NCI-H1436 (cell line): ENCODE data around the gene TMTC1.
A peak's percentile ranks its signal among the peaks of the same experiment; 100 is the strongest.

Experiments
- DNase-seq: peaks from one replicate; lab custom pipeline; 2025; lab: John Stamatoyannopoulos, UW

Gene TMTC1

DNA sequence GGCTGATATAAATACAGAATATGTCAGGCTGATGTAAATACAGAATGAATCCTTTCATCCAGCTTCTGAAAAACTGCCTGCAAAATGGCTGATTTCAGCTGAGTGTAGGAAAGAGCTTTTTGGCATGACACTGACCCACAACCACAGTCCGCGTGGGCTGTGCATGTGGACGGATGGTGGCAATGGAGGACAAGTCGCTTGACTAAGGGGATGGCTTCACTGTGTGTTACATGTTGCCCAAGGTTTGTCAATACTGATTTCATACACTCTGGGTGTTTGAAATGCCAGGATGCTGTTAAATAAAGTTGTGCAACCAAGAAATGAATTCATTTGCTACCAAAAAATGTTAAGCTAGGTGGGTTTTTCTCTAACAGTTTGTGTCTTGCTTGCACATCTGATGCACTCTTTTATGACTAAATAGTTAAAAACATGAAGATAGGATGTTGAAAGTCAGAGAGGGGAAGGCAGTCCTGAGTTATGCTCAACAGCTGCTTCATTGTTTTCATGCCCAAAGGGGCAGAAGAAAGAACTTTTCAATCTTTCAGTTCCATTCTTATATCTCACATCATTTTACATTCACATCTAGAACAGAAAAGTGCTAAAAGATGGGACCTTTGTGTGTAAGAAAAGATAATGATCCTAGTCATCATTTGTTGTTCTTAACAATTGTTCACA lies 249.8 kb downstream of the TMTC1 start:
- no peak for DNase-seq

DNA sequence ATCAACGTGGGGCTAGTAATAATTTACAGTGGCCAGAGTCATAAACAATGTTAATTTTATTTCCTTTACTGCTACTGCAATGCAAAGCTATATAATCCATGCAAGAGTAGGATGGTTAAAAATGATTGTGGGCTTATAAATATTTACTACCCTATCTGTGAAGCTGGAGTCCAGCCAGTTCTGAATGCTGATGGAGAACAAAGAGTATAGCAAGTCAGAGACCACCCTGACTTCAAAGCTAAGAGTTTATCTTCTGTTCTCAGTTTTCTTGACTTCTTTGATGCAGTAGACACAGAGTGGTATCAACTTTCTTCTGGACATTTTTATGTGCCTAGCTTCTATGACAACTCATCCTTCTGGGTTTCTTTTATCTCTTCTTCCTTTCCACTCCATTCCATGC lies 252.3 kb downstream of the TMTC1 start:
- no peak for DNase-seq

DNA sequence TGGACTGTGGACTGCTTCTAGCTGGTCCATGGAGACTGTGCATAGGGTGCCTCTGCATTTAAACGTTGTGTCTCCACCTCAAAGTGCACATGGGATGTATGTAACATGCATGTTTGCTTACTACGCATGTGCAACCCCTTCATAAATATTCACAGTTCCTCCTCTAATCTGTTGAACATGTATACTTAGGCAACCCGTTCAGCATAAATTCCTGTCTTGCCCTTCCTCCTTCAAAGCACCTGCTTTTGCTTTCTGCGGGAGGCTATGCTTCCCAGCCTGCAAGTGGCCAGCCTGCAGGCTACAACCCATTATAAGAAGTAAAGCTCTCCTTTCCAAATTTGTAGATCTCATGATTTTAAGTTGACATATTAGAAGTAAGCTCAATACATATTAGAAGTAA lies 253.3 kb downstream of the TMTC1 start:
- DNase-seq, result no peak

DNA sequence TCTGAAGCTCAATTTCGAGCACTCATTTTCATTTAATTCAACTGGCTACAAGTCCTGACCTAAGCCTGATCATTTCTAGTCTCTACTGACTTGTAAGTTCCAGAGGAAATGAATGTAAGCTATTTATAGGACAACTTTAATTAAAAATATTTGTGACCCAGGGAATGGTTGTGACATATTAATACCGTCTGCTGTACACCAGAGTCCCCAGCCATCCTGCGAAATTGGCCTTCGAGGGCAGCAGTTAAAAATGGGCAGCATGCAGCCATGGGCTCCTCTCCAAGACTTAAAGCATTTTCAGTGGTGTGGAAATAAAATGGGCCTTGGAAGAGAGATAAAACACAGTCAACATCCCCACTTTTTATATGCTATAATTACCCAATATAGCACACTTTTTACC lies 255.6 kb downstream of the TMTC1 start:
- no peak for DNase-seq

DNA sequence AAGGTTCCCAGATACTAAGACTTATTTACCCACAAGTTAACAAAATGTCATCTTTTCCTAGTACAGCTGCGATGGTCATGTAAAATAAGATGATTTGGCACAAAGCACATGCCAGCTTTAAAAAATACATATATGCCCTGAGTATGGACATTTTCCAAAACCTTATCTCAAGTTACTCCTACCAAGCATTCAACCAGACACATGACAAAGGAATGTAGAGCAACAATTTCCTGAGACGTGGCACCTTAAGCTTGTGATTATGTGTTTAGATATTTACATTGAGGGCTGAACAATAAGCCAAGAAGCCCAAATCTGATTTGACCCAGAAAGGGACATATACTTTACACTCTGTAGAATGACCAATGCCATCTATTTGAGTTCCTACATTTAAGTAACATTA lies 261.8 kb downstream of the TMTC1 start:
- no peak for DNase-seq

DNA sequence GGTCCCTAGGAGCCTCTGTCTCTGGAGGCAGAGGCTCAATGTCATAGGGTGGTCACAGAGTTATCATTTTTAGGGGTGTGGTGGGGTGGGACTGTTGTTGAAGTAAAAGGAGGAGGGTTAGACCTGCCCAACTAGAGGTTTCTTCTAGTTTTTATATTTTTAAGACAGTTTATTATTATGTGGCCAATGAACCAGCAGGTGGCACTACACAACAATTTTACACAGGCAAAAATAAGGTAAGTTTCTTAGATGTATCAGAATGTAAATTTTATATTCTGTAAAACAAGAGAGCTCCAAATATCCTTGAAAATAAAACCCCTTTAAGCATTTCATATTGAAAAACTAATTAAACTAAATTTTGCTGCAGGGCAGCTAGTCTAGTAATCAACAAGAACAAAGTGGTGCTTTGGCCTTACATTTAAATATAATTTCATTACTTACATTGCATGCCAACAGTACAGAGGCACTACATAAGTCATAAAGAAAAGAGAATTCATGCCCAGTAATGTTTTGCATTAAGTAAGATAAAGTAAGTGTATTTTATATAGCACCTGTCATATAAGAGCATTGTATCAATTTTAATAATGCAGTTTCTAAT lies 264.1 kb downstream of the TMTC1 start:
- DNase-seq, result peak; percentile 4

DNA sequence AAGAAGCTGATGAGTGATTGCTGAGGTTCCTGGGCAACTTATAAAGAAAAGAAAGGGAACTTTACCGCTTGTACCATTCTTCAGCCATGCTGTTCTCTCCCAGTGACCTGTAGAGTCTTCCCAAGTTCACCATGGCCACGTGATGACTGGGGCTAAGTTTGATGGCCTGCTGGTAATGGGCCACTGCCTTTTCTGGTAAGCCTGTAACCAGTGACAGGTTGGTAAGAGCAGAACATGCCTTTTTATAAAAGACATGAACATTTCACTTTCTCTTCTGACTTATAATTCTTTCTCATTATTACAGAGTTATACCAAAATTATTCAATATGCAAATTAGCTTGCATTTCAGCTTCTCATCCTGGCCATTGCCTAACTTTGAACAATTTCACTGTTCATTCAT lies 265.3 kb downstream of the TMTC1 start:
- no peak for DNase-seq

DNA sequence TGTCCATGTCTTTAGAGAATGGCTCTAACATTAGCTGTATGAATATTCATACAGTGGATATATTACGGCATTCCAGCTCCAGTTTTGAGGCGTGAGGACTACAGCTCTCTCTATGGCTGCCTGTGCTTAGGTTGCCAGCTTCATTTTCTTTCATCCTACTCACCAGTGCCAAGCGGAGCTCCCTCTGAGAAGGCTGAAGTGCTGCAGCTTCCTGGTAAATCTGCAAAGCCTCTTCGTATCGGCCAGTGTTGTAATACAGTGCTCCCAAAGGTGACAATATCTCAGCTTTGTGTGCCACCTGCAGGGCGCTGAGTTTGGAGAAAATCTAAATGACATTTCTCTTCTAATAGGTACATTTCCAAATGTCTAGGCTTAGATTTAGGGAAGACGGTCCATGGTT lies 266.5 kb downstream of the TMTC1 start:
- no peak for DNase-seq

DNA sequence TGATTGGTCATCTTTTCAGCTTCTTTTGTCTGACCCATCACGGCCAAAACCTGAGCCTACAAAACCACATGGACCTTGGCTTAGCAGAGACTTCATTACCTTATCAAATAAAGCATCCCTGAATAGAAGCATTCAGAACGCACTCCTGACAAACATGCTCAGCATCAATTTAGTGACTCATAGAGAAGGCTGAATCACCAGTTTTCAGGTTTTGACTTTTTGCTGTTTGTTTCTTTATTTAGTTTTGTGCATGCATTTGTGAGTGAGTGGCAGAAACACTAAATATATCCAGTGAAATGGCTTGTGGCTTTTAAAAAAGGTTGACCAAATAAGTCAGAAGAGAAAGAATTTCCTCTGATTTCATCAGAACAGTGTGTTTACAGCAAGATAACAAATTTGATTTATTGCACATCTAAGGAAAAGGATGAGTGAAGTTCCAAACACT lies 267.3 kb downstream of the TMTC1 start:
- DNase-seq, result no peak

DNA sequence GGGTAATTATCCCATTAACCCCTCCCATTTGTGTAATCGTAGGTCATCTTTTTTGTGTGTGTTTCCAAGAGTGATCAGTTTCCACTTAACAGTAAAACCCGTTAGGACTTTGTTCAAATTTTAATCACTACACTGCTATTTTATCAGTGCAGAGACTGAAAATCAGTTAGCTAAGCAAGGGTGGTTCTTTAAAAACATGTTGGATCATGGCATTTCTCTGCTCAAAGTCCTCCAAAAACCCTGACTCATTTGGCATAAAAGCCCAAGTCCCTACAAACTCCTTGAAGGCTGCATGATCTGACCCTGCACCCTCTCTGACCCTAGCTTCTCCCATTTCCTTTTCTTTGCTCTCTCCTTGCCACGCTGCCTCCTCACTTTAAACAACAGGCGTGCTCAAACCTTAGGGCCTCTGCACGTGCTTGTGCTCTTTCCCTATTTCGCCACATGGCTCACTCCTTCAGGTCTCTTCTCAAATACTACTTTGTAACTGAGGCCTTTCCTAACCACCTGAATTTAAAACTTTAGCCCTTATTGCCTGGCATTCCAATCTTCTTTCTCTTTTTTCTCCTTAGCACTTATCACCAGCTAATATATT lies 273.1 kb downstream of the TMTC1 start:
- no peak for DNase-seq

DNA sequence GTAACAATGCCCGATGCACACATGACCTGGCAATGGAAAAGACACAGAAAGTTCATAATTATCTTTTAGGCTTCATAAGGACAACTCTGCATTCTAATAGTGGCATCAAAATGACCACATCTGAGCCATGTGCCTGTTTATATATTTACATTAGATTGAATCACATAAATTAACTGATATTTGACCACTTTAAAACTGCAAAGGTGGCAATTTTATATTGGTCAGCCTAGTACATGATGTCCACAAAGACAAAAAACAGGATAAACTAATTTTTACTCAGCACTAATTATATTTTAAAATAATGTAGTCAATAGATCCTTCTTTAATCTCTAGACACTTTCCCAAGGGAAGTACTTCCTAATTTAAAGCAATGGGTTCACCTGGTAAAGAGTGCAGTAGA lies 274.2 kb downstream of the TMTC1 start:
- DNase-seq, result no peak

DNA sequence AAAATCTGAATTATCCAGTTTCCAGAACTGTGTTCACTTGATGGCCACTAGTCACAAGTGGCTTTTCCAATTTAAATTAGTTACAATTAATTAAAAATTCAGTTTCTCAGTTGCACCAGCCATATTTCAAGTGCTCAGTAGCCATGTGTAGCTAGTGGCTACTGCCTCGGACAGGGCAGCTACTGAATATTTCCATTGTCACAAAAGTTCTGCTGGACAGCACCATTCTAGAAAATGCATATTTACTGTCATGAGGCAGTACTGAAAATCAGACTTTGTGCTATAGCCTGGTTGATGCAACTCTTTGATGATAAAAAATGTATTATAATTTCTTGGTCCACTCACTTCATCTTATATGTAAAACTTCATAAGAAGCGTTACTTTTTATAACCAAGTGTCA lies 274.8 kb downstream of the TMTC1 start:
- no peak for DNase-seq

DNA sequence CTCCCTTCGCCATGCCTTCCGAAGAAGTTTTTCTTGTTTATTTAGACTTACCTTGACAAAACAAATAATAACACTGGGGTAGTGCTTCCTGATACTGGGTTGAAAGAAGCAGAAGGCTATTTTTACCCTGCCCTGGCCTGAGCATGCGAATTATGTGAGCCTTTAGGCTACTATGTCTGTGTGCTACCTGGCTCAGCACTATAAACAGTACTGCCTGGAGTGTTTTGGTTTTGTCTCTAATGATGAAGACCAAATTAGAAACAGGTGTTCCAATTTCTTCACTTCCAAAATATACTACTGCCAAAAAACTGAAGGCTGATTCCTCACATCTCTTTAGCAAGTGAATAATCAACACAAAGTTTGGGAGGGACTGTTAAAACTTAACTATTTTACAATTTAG lies 278.6 kb downstream of the TMTC1 start:
- no peak for DNase-seq

DNA sequence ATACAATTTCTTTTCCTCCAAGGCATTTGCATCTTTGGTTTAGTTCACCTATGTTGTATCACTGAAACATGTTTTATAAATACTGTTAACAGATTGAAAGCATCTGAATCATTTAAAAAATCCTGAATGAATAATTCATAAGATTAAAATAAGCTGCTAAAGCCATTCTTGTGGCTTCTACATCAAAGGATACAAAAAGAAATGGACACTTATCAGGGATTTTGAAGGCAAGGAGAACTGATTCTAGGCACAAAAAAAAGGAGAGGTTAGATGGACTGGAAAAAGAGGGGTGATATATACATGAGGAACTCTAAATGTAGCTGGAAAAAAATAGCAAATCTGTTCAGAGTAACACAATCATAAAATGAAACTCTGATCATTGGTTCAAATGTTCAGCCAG lies 280.5 kb downstream of the TMTC1 start:
- DNase-seq, result no peak

DNA sequence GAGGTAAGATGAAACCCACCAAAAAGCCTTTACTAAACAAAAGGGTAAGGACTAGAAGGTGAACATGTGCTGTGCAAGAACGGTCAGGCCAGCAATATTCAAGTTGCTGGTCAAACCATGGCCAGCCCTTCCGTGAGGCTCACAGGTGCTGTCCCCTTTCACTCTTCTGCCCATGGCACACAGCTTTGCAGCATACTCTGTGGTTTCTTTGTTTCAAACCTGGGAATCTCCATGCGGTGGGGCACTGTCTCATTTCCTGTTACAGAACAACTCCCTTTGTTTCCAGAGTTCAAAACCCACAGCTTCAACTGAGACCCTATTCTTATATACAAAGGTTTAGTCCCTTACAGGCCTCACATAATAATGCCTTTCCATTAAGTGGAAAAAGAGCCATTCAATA lies 284.5 kb downstream of the TMTC1 start:
- no peak for DNase-seq

DNA sequence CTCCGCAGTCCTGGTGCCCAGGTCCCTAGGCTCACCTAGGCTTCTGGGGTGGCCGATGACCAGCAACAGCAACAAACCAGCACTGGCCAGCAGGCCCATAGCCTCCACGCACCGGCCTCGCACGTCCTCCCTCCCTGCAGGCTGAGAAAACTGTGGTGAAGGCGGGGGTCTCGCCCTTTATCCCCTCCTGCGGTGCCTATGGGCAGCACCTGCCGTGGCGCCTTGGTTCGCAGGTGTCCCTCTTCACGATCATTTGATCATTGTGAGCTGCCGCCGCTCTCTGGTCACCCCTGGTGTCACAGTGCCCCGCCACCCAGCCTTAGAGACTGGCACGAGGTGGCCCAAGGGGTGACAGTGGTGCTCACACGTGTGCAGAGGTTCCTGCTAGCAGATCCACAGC lies 286.2 kb downstream of the TMTC1 start, which contains the start of gene OVCH1:
OVCH1 (minus strand) TSS at position 99 of the 400 bp plus-strand sequence; CDS start at position 99, 0 bp downstream.
- no peak for DNase-seq

DNA sequence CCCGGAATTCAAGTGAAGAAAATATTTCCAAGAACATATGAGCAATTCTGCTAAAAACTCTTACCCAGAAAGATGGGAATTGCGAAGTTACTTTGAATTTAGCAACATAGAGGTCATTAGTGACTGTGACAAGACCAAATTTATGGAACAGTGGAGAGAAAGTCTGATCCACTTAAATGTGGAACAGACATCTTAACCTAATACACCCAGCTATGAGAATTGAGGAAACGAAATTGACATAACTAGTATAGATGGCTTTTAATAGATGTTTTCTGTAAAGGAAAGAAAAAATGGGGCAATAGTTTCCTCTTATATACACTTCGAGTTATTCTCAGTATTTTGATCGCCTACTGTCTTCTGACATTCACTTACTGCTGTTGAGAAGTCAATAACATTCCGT lies 290.9 kb downstream of the TMTC1 start:
- no peak for DNase-seq

DNA sequence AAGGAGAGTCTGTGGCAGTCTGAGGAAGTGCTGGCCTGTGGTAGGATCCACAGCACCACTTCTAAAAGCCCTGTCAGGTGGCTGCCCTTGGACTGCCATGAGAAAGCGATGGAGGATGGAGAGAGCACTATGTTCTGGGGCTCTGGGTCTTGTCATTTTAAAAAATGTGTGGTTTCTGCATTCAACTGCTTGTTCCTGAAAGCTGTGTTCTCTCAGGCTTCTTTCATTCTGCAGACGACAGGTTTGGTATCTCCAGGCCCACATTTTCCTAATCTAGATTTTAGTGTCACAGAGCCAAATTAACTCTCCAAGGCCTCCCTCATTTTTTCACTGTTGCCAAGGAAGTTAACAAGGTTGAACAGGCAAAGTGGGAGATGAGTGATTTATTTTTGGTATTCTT lies 296.8 kb downstream of the TMTC1 start:
- DNase-seq, result no peak

DNA sequence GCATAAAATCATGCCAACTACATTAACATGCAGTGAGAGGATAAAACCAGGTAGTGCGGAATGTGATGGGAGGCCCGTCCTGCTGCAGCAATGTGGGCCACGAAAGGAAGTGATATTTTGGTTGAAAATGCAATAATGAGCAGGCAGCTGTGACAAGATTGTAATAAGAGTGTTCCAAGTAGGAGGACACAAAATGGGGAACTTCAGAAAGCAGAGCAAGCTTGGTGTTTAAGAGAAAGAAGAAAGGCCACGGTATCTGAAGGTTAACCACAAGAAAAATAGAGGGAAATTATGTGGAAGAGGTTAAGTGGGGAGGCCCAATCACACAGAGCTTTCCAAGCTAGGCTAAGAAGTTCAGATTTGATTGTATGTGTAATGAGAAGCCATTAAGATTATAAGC lies 320.5 kb downstream of the TMTC1 start:
- DNase-seq, result no peak

DNA sequence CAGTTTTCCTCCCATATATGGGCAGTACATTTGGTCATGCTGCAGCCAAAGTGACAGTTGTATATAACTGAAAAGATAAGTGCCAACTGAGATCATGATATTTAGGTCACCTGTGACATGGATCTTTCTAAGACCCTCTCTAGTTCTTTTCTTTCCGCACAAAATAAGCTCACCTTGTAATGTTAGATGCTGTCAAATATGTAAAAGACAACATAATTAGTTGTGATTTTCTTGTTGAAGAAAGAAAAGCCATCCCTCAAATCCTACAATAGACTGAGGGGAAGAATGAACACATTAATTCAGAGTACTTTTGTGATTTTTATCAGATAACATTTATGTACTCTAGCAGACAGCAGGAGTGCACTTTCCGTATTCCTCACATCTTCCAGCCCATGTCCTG lies 323.7 kb downstream of the TMTC1 start:
- DNase-seq, result no peak

DNA sequence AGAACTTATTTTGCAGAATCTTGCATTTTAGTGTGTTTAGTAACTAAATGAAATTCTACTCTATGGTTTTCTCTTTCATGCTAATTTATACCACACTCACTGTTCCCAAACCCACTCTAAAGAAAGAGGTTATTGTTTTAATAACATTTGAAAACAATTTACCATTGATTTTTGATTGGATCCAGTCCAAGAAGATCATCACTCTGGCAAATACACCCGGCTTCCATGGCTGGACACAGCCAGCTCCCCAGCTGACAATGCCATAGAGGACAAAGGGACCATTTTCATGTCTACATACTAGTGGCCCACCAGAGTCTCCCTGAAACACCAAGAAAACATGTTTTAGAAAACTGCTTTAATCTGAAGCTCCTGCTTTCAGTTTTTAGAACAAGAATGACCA lies 328.7 kb downstream of the TMTC1 start:
- DNase-seq, result no peak

DNA sequence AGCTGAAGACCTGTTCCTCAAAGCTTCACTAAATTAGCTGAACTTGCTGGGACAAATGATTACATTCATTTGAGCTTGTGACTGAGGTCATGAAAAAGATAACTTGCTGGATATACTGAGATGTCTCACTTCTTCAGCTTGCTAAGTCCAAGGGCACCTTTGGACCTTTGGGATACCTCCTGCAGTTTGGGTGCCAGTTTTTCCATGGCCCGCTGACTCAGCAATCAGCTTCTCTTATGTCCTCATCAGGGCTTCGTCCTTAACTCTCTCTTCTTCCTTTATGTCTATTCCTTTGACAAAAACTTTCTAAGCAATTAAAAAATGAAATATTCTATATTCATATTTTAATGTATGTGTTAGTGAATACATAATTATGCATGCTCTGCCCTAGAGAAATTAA lies 331.9 kb downstream of the TMTC1 start:
- DNase-seq, result no peak
